Suprapubic skin (tissue), 4 donors: ENCODE data around the gene PGK1. TPM values are rescaled to one million over a fixed set of nuclear protein-coding genes. Genes with fewer than 3 reads are reported as not detected.

Experiments used
- DNase-seq, 2 donors: peaks; one replicate each; pipeline ENCODE4 v3.0.0-alpha.2; 2019; ENCODE audit warnings: low spot score in 2 of 2
- H3K27ac ChIP-seq: fragments of 200-600 bp; sonication (generic); one replicate; pipeline ENCODE4 v1.5.1; 2019
- H3K27me3 ChIP-seq: fragments of 200-600 bp; sonication (generic); one replicate; pipeline ENCODE4 v1.5.1; 2019
- H3K36me3 ChIP-seq: fragments of 200-600 bp; sonication (generic); one replicate; pipeline ENCODE4 v1.5.1; 2019
- H3K4me1 ChIP-seq: fragments of 200-600 bp; sonication (generic); one replicate; pipeline ENCODE4 v1.5.1; 2019
- H3K4me3 ChIP-seq: fragments of 200-600 bp; sonication (generic); one replicate; pipeline ENCODE4 v1.5.1; 2019; ENCODE audit warnings: mild to moderate bottlenecking
- H3K9me3 ChIP-seq: fragments of 200-600 bp; sonication (generic); one replicate; pipeline ENCODE4 v1.5.1; 2019
- EP300 ChIP-seq: sonication (generic); formaldehyde crosslinking; IDR thresholded peaks from one replicate; pipeline ENCODE4 v1.6.1; 2017; ENCODE audit warnings: antibody characterized with exemption
- POLR2A ChIP-seq, 2 donors: fragments of 450-650 bp; IDR thresholded peaks; one replicate each; pipeline ENCODE4 v1.6.1; 2017; ENCODE audit warnings: antibody characterized with exemption in 2 of 2, mild to moderate bottlenecking in 2 of 2, moderate library complexity in 2 of 2
- POLR2AphosphoS5 ChIP-seq, 3 donors: sonication (generic); formaldehyde crosslinking; IDR thresholded peaks; one replicate each; pipeline ENCODE4 v1.6.1; 2017; ENCODE audit warnings: antibody characterized with exemption in 3 of 3
- WGBS: methylation state at CpG from one replicate; pipeline ENCODE4 v1.1.5; 2018; 5-methylcytosine and 5-hydroxymethylcytosine counted together
- total RNA-seq, 4 donors: library from RNA; depleted of rRNA; stranded (reverse); fragments of >200 nt; gene quantifications; one replicate each; pipeline ENCODE4 v1.1.0, GENCODE V29; 2016
- TF ChIP-seq, protein P1 (sequence below), 2 donors: fragments of 200-600 bp in 1 of 2; fragments of 450-650 bp in 1 of 2; sonication (generic) in 1 of 2; IDR thresholded peaks; one replicate each; pipeline ENCODE4 v1.5.1; 2016 to 2019; ENCODE audit warnings: antibody characterized with exemption in 2 of 2, mild to moderate bottlenecking in 1 of 2, moderate library complexity in 1 of 2

PGK1 gene
- total RNA-seq, 4 donors from 2014 or later: 147 to 193 (median 170) TPM

DNA sequence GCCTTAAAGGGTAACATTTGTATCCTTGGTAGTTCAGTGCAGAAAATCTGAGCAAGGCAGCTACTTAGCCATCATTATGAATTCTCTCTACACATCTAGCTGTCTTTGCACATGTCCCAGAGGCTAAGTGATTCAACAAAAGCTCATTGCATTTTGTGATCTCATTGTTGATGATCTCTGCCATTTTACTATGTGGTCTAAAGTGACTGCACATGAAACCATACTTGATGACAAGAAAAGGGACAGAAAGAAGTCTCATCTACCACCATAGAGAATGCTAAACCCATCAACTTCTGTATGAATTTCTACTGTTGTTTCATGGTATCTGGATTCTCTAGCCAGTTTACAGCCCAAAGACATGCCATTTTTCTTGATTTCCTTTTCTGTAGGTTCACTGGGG is 5.9 kb upstream of the PGK1 start:
- no peaks in the 10 kb centered on the region for H3K4me1 ChIP-seq
- no peak overlapping the region for H3K27ac ChIP-seq
- no peak overlapping the region for H3K4me3 ChIP-seq
- no peaks in the 10 kb centered on the region for H3K27me3 ChIP-seq
- TF ChIP-seq POLR2AphosphoS5 (IDR thresholded peaks at IDR 0.05) (no peak), POLR2A (IDR thresholded peaks at IDR 0.05) (no peak), EP300 (no peak)
- TF ChIP-seq, protein P1, sequence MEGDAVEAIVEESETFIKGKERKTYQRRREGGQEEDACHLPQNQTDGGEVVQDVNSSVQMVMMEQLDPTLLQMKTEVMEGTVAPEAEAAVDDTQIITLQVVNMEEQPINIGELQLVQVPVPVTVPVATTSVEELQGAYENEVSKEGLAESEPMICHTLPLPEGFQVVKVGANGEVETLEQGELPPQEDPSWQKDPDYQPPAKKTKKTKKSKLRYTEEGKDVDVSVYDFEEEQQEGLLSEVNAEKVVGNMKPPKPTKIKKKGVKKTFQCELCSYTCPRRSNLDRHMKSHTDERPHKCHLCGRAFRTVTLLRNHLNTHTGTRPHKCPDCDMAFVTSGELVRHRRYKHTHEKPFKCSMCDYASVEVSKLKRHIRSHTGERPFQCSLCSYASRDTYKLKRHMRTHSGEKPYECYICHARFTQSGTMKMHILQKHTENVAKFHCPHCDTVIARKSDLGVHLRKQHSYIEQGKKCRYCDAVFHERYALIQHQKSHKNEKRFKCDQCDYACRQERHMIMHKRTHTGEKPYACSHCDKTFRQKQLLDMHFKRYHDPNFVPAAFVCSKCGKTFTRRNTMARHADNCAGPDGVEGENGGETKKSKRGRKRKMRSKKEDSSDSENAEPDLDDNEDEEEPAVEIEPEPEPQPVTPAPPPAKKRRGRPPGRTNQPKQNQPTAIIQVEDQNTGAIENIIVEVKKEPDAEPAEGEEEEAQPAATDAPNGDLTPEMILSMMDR (IDR thresholded peaks at IDR 0.05): no peak
- DNase-seq: no peak
- no peaks in the 10 kb centered on the region for H3K9me3 ChIP-seq
- H3K36me3 ChIP-seq: no peaks in the 10 kb centered on the region

DNA sequence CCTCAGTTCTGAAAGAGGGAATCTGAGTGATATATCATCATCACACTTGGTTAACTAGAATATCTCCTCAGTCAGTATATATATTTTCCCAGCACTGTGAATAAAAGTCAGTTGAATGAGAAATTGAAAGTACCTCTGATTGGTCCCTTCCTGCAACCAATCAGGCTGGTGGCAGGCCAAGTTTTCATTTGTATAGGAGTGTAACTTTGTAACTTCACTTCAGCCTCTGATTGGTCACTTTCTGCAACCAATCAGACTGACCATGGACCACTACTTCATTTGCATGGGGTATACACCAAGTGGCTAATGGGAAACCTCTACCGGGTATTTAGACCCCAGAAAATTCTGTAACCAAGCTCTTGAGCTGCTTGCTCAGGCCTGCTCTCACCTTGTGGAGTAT is 2.0 kb upstream of the PGK1 start:
- no peak for TF ChIP-seq POLR2AphosphoS5 (IDR thresholded peaks at IDR 0.05)
- TF ChIP-seq, protein P1 (IDR thresholded peaks at IDR 0.05): no peak
- TF ChIP-seq POLR2A (IDR thresholded peaks at IDR 0.05): no peak
- no peak for TF ChIP-seq EP300
- Histone ChIP-seq H3K36me3 (no peaks in the 10 kb centered on the region), H3K27me3 (no peaks in the 10 kb centered on the region), H3K9me3 (no peaks in the 10 kb centered on the region), H3K27ac (no peak overlapping the region), H3K4me3 (no peak overlapping the region), H3K4me1 (peaks cover 19% of the 10 kb centered on the region)
- no peak for DNase-seq
- WGBS: 93% methylated on average over 1 of the region's 1 CpG

DNA sequence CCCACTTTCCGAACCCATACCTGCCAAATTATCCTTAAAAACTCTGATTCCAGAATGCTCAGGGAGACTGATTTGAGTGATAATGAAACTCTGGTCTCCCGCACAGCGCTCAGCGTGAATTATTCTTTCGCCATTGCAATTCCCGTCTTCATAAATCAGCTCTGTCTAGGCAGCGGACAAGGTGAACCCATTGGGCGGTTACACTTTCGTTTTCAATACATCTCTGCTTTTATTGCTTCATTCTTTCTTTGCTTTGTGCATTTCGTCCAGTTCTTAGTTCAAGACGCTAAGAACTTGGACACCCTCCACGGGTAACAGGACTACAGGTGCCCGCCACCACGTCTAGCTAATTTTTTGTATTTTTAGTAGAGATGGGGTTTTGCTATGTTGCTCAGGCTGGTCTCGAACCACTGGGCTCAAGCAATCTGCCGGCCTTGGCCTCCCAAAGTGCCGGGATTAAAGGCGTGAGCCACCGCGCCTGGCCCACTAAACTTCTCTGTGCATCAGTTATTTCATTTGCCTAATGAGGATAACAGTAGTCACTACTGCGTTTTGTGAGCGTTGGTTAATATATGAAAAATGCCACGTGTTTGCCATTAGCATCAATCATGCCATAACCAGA is 936 bp upstream of the PGK1 start:
- WGBS: 81% methylated on average over 23 of the region's 23 CpGs
- Histone ChIP-seq H3K4me3 (peak overlapping the region; percentile 70), H3K27me3 (no peaks in the 10 kb centered on the region), H3K4me1 (peaks cover 25% of the 10 kb centered on the region), H3K36me3 (no peaks in the 10 kb centered on the region), H3K9me3 (no peaks in the 10 kb centered on the region), H3K27ac (peak overlapping the region; percentile 96)
- no peak for TF ChIP-seq EP300
- no peak for TF ChIP-seq POLR2A (IDR thresholded peaks at IDR 0.05)
- no peak for TF ChIP-seq POLR2AphosphoS5 (IDR thresholded peaks at IDR 0.05)
- TF ChIP-seq, protein P1 (IDR thresholded peaks at IDR 0.05): no peak
- no peak for DNase-seq

- Histone ChIP-seq H3K27me3 (no peaks in the 10 kb centered on the region), H3K36me3 (no peaks in the 10 kb centered on the region), H3K9me3 (no peaks in the 10 kb centered on the region), H3K4me3 (peak overlapping the region; percentile 70), H3K4me1 (peaks cover 39% of the 10 kb centered on the region), H3K27ac (peak overlapping the region; percentile 96)
- peak; percentile 68 to 69 for DNase-seq
- WGBS: 34% methylated on average over 27 of the region's 27 CpGs
- TF ChIP-seq, protein P1 (IDR thresholded peaks at IDR 0.05): no peak
- TF ChIP-seq EP300: no peak
- TF ChIP-seq POLR2A (IDR thresholded peaks at IDR 0.05): no peak
- no peak for TF ChIP-seq POLR2AphosphoS5 (IDR thresholded peaks at IDR 0.05)
Observed at GRCh38 chrX:78104447-78105176, 564 bp downstream of the PGK1 start.

GRCh38 chrX:78105944-78106650 is 2.0 kb downstream of the PGK1 start:
- Histone ChIP-seq H3K4me1 (peaks cover 39% of the 10 kb centered on the region), H3K4me3 (peak overlapping the region; percentile 70), H3K36me3 (no peaks in the 10 kb centered on the region), H3K27ac (no peak overlapping the region), H3K9me3 (no peaks in the 10 kb centered on the region), H3K27me3 (no peaks in the 10 kb centered on the region)
- TF ChIP-seq POLR2AphosphoS5 (IDR thresholded peaks at IDR 0.05) (no peak), POLR2A (IDR thresholded peaks at IDR 0.05) (no peak), EP300 (no peak)
- TF ChIP-seq, protein P1 (IDR thresholded peaks at IDR 0.05): no peak
- DNase-seq: no peak
- WGBS: 65% methylated on average over 11 of the region's 11 CpGs
